PFSK-1 (cell line): ENCODE data around the gene SCAANT1.

ENCODE experiments used
- FOXP2 ChIP-seq: optimal IDR thresholded peaks from 2 replicates; pipeline ENCODE3; 2011; ENCODE audit warnings: borderline replicate concordance, control low read depth, inconsistent platforms; ENCODE audit not compliant: insufficient read depth; ENCODE audit errors: extremely low read length, extremely low read depth
- POLR2AphosphoS5 ChIP-seq: IDR thresholded peaks from 2 replicates; pipeline ENCODE4 v1.6.1; 2012; ENCODE audit warnings: low read depth, mild to moderate bottlenecking, control low read depth, low read length, moderate library complexity
- REST ChIP-seq, 2 experiments: IDR thresholded peaks; 2 replicates each; pipeline versions ENCODE4 v1.6.1 to v1.8.0; 2011 to 2012; ENCODE audit warnings: low read depth in 2 of 2, low read length in 2 of 2, control low read depth in 1 of 2, inconsistent platforms in 1 of 2, mild to moderate bottlenecking in 1 of 2, moderate library complexity in 1 of 2; ENCODE audit not compliant: insufficient read depth in 1 of 2
- SIN3A ChIP-seq: IDR thresholded peaks from 2 replicates; pipeline ENCODE4 v1.6.1; 2012; ENCODE audit warnings: mild to moderate bottlenecking, low read length, moderate library complexity, borderline replicate concordance; ENCODE audit not compliant: insufficient read depth
- TAF1 ChIP-seq: IDR thresholded peaks from 2 replicates; pipeline ENCODE4 v1.6.1; 2012; ENCODE audit warnings: low read length, control low read depth, borderline replicate concordance; ENCODE audit not compliant: insufficient read depth

DNA sequence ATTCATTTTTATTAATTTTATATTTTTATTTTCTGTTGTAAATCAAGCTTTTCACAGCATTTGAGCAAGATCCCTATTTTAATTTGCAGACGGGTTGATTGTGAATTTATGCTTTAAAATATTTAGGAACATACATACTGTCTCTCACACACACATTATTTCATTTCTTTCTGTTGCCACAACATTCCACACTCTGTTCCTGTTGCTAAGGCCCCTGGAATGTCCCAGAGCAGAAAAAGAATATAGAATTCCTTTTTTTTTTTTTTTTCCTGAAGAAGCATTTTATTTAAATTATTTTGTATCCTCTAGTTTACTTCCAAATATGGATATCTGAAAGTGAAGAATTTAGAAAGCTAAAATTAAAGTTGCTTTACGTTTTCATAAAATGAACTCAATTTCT, 36.8 kb upstream of the SCAANT1 start:
- TF ChIP-seq POLR2AphosphoS5, result no peak
- TF ChIP-seq FOXP2, result no peak
- TF ChIP-seq TAF1, result no peak
- no peak for TF ChIP-seq REST (IDR thresholded peaks at IDR 0.05; ENCODE audit: insufficient read depth in 1 of 2, low read depth in 2 of 2, low read length in 2 of 2)
- no peak for TF ChIP-seq SIN3A
